PC-9 (cell line): ENCODE data around the gene CDK5RAP3. TPM values are rescaled to one million over a fixed set of nuclear protein-coding genes. Genes with fewer than 3 reads are reported as not detected.

Source experiments
- BruUV-seq: library from RNA; stranded (reverse); fragments of 400-500 nt; replicated peaks from 2 replicates; lab custom pipeline; 2021; lab: Mats Ljungman, UMichigan
- CTCF ChIA-PET: fragments of 300-600 bp; sonication (Branson Sonifier 250); formaldehyde crosslinking; loops from one replicate; lab custom pipeline; 2022; ENCODE audit warnings: antibody characterized with exemption; lab: Charles Lee
- POLR2A ChIA-PET: fragments of 300-600 bp; sonication (Branson Sonifier 250); formaldehyde crosslinking; loops from one replicate; lab custom pipeline; 2022; ENCODE audit warnings: antibody characterized with exemption; ENCODE audit not compliant: unreplicated experiment; lab: Charles Lee
- DNase-seq, 2 experiments: peaks; one replicate each; pipeline versions ENCODE4 v3.0.0 to v3.0.0-alpha.2; 2015 to 2022; ENCODE audit warnings: mixed read lengths in 1 of 2
- H2AFZ ChIP-seq: fragments of 200-600 bp; sonication (generic); 2 replicates; pipeline ENCODE4 v1.8.1; 2017; ENCODE audit warnings: antibody characterized with exemption
- H3F3A ChIP-seq: fragments of 200-600 bp; sonication (generic); 2 replicates; pipeline ENCODE4 v1.8.1; 2017; ENCODE audit warnings: antibody characterized with exemption, mild to moderate bottlenecking, low read depth; ENCODE audit not compliant: insufficient read depth
- H3K27ac ChIP-seq: fragments of 200-600 bp; sonication (generic); 2 replicates; pipeline ENCODE4 v1.6.1; 2016; ENCODE audit warnings: mixed run types
- H3K27me3 ChIP-seq: fragments of 200-600 bp; sonication (generic); 2 replicates; pipeline ENCODE4 v1.6.1; 2016; ENCODE audit warnings: low read depth, mixed run types; ENCODE audit not compliant: insufficient read depth
- H3K36me3 ChIP-seq: fragments of 200-600 bp; sonication (generic); 2 replicates; pipeline ENCODE4 v1.6.1; 2016; ENCODE audit warnings: low read depth, mixed run types
- H3K4me1 ChIP-seq: fragments of 200-600 bp; sonication (generic); replicated peaks from 2 replicates; pipeline ENCODE4 v1.6.1; 2016; ENCODE audit warnings: mixed run types; ENCODE audit not compliant: insufficient read depth
- H3K4me2 ChIP-seq: fragments of 200-600 bp; sonication (generic); 2 replicates; pipeline ENCODE4 v1.6.1; 2017; ENCODE audit warnings: mixed run types
- H3K4me3 ChIP-seq: fragments of 200-600 bp; sonication (generic); 2 replicates; pipeline ENCODE4 v1.6.1; 2016; ENCODE audit warnings: mixed run types
- H3K79me2 ChIP-seq: fragments of 200-600 bp; sonication (generic); 2 replicates; pipeline ENCODE4 v1.6.1; 2017; ENCODE audit warnings: low read depth, mixed run types
- H3K9me2 ChIP-seq: fragments of 200-600 bp; sonication (generic); 2 replicates; pipeline ENCODE4 v1.8.1; 2017; ENCODE audit warnings: mild to moderate bottlenecking; ENCODE audit not compliant: insufficient read depth
- H3K9me3 ChIP-seq: fragments of 200-600 bp; sonication (generic); 2 replicates; pipeline ENCODE4 v1.8.1; 2016; ENCODE audit warnings: low read depth; ENCODE audit not compliant: insufficient read depth
- H4K20me1 ChIP-seq: fragments of 200-600 bp; sonication (generic); 2 replicates; pipeline ENCODE4 v1.8.1; 2017; ENCODE audit not compliant: insufficient read depth
- EZH2 ChIP-seq: fragments of 200-600 bp; sonication (generic); IDR thresholded peaks from 2 replicates; pipeline ENCODE4 v1.8.0; 2017; ENCODE audit warnings: antibody characterized with exemption, low read depth
- intact Hi-C: fragments of 100-400 bp; cut with micrococcal nuclease; formaldehyde crosslinking; loops from one replicate; pipeline ENCODE4 v1.10.0; 2022; ENCODE audit not compliant: unreplicated experiment
- total RNA-seq: library from RNA; stranded (reverse); gene quantifications from 2 replicates; pipeline ENCODE4 v1.2.3, GENCODE V29; 2021
- TF ChIP-seq, protein P1 (sequence below): fragments of 200-600 bp; sonication (generic); conservative IDR thresholded peaks from 2 replicates; pipeline ENCODE4 v1.6.1; 2017; ENCODE audit warnings: mixed run types, antibody characterized with exemption, mild to moderate bottlenecking, moderate library complexity

CDK5RAP3 gene
- total RNA-seq, 1 experiment from 2014 or later, result 147 TPM

DNA sequence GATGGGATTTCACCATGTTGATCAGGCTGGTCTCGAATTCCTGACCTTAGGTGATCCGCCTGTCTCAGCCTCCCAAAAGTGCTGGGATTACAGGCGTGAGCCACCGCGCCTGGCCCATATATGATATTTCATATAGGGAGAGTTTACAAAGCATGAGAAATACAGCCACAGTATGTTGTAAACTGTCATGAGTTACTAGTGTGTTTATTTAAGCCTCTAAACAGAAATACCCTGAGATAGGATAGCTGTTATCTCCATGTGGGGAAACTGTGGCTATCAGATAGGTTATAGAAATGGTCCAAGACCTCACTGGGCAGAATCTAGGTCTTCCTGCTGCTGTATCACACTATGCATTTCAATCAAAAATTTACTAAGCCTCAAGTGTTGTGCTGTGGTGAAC is 2.1 kb upstream of the CDK5RAP3 start:
- no peaks in the 10 kb centered on the region for H3K9me2 ChIP-seq
- intact Hi-C loops, result loop anchor here (1.0 kb wide), 1 partner anchor 9 kb away; no protein-coding TSS in a partner anchor
- no peak overlapping the region for H3K4me2 ChIP-seq
- H3F3A ChIP-seq, result peaks cover 33% of the 10 kb centered on the region; the same call in 1 of the 2 replicates
- H4K20me1 ChIP-seq, result no peaks in the 10 kb centered on the region
- no TSS peak for BruUV-seq
- H2AFZ ChIP-seq, result no peak overlapping the region
- no peaks in the 10 kb centered on the region for H3K9me3 ChIP-seq
- H3K27ac ChIP-seq, result peak overlapping the region; percentile 81
- TF ChIP-seq, protein P1, sequence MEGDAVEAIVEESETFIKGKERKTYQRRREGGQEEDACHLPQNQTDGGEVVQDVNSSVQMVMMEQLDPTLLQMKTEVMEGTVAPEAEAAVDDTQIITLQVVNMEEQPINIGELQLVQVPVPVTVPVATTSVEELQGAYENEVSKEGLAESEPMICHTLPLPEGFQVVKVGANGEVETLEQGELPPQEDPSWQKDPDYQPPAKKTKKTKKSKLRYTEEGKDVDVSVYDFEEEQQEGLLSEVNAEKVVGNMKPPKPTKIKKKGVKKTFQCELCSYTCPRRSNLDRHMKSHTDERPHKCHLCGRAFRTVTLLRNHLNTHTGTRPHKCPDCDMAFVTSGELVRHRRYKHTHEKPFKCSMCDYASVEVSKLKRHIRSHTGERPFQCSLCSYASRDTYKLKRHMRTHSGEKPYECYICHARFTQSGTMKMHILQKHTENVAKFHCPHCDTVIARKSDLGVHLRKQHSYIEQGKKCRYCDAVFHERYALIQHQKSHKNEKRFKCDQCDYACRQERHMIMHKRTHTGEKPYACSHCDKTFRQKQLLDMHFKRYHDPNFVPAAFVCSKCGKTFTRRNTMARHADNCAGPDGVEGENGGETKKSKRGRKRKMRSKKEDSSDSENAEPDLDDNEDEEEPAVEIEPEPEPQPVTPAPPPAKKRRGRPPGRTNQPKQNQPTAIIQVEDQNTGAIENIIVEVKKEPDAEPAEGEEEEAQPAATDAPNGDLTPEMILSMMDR, result no peak
- TF ChIP-seq EZH2, result no peak
- peaks cover 20% of the 10 kb centered on the region for H3K79me2 ChIP-seq
- ChIA-PET CTCF (interaction anchor here (0.6 to 1.5 kb wide), 3 partner anchors 11 to 1693 kb away, joined by 4 to 7 read pairs (median 4); partner anchors contain the start of gene PRR15L), POLR2A (no interaction called here)
- H3K36me3 ChIP-seq, result 0 out of 2 replicates have a peak, but pooled peaks cover 6% of the 10 kb centered on the region
- no peak overlapping the region for H3K4me3 ChIP-seq
- no peaks in the 10 kb centered on the region for H3K27me3 ChIP-seq
- H3K4me1 ChIP-seq, result peaks cover 53% of the 10 kb centered on the region
- no peak for DNase-seq

DNA sequence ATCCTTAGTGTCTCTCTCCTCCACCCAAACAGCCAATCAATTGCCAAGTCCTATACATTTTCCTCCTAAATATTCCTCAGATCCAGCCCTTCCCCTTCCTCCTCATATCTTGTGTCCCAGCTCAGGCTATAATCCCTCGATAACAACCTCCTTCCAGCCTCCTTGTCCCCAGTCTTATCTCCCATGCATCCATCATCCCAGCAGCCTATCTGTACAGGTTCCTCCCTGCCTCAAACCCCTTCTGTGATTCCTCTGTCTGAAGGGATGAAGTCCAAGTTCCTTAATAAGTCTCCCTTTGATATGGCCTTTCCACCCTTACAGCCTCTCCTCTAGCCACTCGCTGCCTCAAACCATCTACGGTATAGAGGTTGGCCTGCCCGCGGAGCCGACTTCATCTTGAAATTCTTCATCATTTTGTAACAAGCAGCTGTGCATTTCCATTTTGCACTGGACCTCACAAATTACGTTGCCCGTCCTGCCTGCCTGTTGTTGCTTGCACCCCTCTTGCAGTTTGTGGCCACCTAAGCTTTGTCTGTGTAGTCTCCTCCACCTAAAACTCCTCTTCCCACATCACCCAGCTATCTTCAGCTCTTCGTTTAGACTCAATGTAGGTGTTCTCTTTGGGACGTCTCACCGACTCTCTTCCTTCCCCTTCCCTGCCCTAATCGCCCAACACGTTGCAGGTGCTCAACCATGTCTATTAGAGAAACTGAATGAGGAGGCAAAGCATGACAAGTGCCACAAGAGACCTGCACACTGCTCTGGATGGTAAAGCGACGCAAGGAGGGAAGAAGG is 786 bp upstream of the CDK5RAP3 start:
- H4K20me1 ChIP-seq, result no peaks in the 10 kb centered on the region
- H3K9me3 ChIP-seq, result no peaks in the 10 kb centered on the region
- peak overlapping the region; percentile 67 for H3K4me2 ChIP-seq
- H3F3A ChIP-seq, result peaks cover 33% of the 10 kb centered on the region; the same call in 1 of the 2 replicates
- DNase-seq, result no peak
- H3K79me2 ChIP-seq, result peaks cover 20% of the 10 kb centered on the region
- H3K9me2 ChIP-seq, result no peaks in the 10 kb centered on the region
- H3K4me3 ChIP-seq, result peak overlapping the region; percentile 12; the same call in 1 of the 2 replicates
- 0 out of 2 replicates have a peak overlapping the region, but pooled peaks have one; percentile 45 for H2AFZ ChIP-seq
- intact Hi-C loops, result loop anchor here (1.0 to 2.0 kb wide), 3 partner anchors 21 to 129 kb away; partner anchors contain the start of genes SCRN2 and SP2
- peaks cover 11% of the 10 kb centered on the region; the same call in 1 of the 2 replicates for H3K36me3 ChIP-seq
- H3K4me1 ChIP-seq, result peaks cover 53% of the 10 kb centered on the region
- H3K27ac ChIP-seq, result no peak overlapping the region
- POLR2A ChIA-PET, result interaction anchor here (0.6 to 1.5 kb wide), 5 partner anchors 8 to 1538 kb away, joined by 3 to 5 read pairs (median 3); no protein-coding TSS in a partner anchor
- BruUV-seq, result no TSS peak
- CTCF ChIA-PET, result interaction anchor here (0.6 to 1.4 kb wide), 9 partner anchors 9 to 167 kb away, joined by 3 to 7 read pairs (median 4); partner anchors contain the start of gene SCRN2
- TF ChIP-seq, protein P1, result no peak
- no peak for TF ChIP-seq EZH2
- H3K27me3 ChIP-seq, result no peaks in the 10 kb centered on the region

DNA sequence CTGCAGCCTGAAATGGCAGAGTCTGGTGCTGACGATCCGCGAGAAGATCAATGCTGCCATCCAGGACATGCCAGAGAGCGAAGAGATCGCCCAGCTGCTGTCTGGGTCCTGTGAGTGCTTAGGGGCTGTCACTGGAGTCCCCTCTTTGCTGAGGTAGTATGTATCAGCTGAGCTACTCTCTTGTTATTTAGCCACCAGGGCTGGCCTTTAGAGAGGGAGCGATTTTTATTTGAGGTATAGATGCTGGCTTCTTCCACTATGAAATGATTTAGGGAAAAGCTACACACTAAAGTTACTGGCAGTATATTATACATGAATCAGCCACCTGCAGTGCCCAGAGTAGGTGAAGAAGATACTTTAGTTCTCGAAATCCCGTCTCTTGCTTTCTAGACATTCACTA is 2.6 kb downstream of the CDK5RAP3 start:
- Histone ChIP-seq H3K27ac (no peak overlapping the region), H3K4me3 (no peak overlapping the region), H3K36me3 (peaks cover 22% of the 10 kb centered on the region; the same call in 1 of the 2 replicates), H3K27me3 (no peaks in the 10 kb centered on the region), H2AFZ (no peak overlapping the region), H3K79me2 (peaks cover 20% of the 10 kb centered on the region), H3K4me1 (peaks cover 25% of the 10 kb centered on the region), H3K4me2 (no peak overlapping the region), H3F3A (peaks cover 14% of the 10 kb centered on the region; the same call in 1 of the 2 replicates), H4K20me1 (no peaks in the 10 kb centered on the region), H3K9me2 (no peaks in the 10 kb centered on the region), H3K9me3 (no peaks in the 10 kb centered on the region)
- ChIA-PET POLR2A (no interaction called here), CTCF (no interaction called here)
- intact Hi-C loops, result no loop called here
- no peak for DNase-seq
- TF ChIP-seq, protein P1, result no peak
- TF ChIP-seq EZH2, result no peak
- no TSS peak for BruUV-seq
